MM.1S (cell line): Measurements from ENCODE around the gene RHOU.

Source experiments
- CTCF ChIP-seq: fragments of 300-600 bp; sonication (generic); IDR thresholded peaks from 2 replicates; pipeline ENCODE4 v1.5.1; 2016; ENCODE audit warnings: antibody characterized with exemption, low read length, mixed read lengths
- EZH2 ChIP-seq: fragments of 300-600 bp; sonication (generic); optimal IDR thresholded peaks from 2 replicates; pipeline ENCODE3; 2017; ENCODE audit warnings: low read depth, mild to moderate bottlenecking, antibody characterized with exemption, low read length, mixed read lengths

GRCh38 chr1:228747301-228747935 is 12.1 kb downstream of the RHOU start:
- TF ChIP-seq CTCF (no peak), EZH2 (no peak)
